A549 (cell line): ENCODE data around the gene SHISA3.

Source experiments
- CTCF ChIP-seq: fragments of >200 bp; sonication (Bioruptor Twin); formaldehyde crosslinking; IDR thresholded peaks from 3 replicates; pipeline ENCODE4 v1.5.1; 2016
- HDAC2 ChIP-seq: fragments of 200-600 bp; sonication (generic); IDR thresholded peaks from 2 replicates; pipeline ENCODE4 v1.6.1; 2016
- RAD21 ChIP-seq, 2 experiments: fragments of >200 bp in 1 of 2; sonication (Bioruptor Twin) in 1 of 2; formaldehyde crosslinking in 1 of 2; IDR thresholded peaks in 1 of 2; conservative IDR thresholded peaks in 1 of 2; 2 replicates in 1 of 2; 3 replicates in 1 of 2; pipeline ENCODE4 v1.6.1; 2012 to 2018; ENCODE audit warnings: inconsistent platforms in 1 of 2

- TF ChIP-seq HDAC2, result no peak
- no peak for TF ChIP-seq CTCF
- no peak for TF ChIP-seq RAD21 (conservative IDR thresholded peaks at IDR 0.05 in 1 of 2, IDR thresholded peaks at IDR 0.05 in 1 of 2)
These were observed 32.8 kb upstream of the SHISA3 start for GRCh38 chr4:42364266-42365053.
